Hippocampal formation (tissue), 2 donors: ENCODE measurements around the gene LEP.

Source experiments
- DNase-seq, 2 donors: peaks; one replicate each; lab custom pipeline; 2025; lab: John Stamatoyannopoulos, UW

The LEP gene

GRCh38 chr7:128240696-128241386 is at the start of gene LEP:
Gene LEP (plus strand): TSS chr7:128241278. CDS start chr7:128252019, 10,741 bp downstream.
- no peak for DNase-seq

DNA sequence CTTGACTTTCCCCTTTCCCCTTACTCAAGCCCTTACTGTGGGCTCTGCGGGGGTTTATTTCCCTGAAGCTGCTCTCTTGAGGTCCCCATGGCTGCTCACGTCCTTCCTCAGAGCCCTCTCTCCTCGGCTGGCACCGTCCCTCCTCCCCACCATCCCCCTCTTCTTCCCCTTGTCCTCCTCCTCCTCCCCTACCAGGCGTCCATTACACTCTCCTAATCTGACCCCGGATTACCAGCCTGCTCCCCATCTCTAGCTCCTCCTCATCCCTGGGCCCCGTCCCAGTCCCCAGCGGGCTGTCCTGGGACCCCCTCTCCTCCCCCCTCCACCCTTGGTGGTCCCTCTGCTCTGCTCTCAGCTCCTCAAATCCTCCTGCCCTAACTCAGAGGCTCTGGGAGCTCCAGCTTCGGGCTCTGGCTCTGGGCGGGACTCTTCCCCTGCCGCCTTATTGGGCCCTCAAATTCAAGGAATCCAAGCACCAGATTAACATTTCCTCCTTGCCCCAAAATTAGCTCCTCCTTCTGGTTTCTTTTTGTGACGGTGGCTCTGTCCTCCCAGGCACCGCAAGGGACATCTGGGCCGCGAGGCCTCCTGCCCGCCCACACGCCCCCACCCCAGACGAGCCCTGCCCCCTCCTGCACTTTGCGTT is 48.5 kb upstream of the LEP start:
- no peak for DNase-seq

- no peak for DNase-seq
Measured at GRCh38 chr7:128194533-128195282, 46.4 kb upstream of the LEP start.

- no peak for DNase-seq
Measured at GRCh38 chr7:128197589-128197988, 43.5 kb upstream of the LEP start.

DNA sequence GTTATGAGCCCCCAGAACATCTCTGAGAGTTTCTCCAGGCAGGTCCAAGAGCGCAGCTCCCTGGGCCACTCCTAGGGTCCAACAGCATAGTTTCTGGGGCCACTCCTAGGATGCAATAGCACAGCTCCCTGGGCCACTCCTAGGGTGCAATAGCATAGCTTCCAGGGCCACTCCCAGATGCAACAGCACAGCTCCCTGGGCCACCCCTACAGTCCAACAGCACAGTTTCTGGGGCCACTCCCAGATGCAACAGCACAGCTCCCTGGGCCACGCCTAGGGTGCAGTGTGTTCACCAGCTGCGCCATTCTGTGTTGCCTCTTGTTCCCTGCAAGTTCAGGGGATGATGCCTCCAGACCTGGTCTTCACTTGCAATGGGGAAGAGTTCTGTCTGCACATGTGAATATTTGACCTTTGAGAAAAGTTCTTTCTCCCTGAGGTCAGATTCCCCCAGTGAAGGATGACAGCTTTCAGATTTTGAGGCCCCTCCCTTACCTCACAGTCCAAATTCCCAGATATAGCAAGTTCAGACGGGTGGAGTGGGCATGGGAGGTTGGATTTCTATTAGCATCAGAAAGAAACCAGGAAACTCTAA is 43.0 kb upstream of the LEP start:
- no peak for DNase-seq

GRCh38 chr7:128200376-128200775 is 40.7 kb upstream of the LEP start:
- no peak for DNase-seq

GRCh38 chr7:128201067-128201689 is 39.9 kb upstream of the LEP start:
- DNase-seq, result no peak

GRCh38 chr7:128201690-128202085 is 39.4 kb upstream of the LEP start:
- DNase-seq, result no peak

DNA sequence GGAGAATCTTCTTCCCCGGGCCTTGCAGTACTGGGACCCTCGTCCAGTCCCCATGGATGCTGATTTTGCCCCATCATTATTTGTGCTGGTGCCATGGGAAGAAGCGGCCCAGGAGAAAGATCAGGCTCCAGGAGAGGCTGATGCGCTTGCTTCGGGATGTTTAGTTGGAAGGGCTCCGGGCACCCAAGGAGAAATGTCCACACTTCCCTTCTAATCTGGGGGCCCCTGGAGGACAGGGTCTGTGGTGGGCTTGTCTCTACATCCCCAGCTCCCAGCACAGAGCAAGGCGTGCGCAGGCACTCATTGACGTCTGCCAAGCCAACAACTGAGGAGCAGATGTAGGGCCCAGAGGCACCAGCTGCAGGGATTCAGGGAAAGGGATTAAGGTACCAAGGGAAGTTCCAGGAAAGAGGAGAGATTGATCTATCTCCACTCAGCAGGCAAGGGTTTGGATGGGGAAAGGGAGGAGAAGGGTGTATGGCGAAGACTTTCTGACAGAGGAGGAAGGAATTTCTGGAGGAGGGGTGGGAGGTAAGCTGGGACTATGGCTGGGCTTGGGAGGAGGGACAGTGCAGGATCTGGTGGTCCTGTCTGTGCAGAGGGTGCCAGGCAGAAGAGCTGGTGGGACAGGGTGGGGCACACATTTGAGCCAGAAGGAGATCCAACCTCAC is 38.7 kb upstream of the LEP start:
- DNase-seq, result no peak

- DNase-seq, result no peak
Measured at GRCh38 chr7:128203047-128203491, 38.0 kb upstream of the LEP start.

GRCh38 chr7:128203710-128204214 is 37.3 kb upstream of the LEP start:
- no peak for DNase-seq

DNA sequence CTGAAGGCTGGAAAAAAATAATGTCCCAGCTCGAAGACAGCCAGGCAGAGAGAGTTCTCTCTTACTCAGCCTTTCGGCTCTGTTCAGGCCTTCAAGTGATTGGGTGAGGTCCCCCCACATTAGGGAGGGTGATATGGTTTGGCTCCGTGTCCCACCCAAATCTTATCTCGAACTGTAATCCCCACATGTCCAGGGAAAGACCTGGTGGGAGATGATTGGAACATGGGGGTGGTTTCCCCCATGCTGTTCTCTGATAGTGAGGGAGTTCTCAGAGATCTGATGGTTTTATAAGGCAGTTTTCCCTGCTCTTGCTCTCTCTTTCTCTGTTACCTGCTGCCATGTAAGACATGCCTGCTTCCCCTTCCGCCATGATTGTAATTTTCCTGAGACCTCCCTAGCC is 36.6 kb upstream of the LEP start:
- DNase-seq, result no peak

GRCh38 chr7:128205068-128205467 is 36.0 kb upstream of the LEP start:
- no peak for DNase-seq

DNA sequence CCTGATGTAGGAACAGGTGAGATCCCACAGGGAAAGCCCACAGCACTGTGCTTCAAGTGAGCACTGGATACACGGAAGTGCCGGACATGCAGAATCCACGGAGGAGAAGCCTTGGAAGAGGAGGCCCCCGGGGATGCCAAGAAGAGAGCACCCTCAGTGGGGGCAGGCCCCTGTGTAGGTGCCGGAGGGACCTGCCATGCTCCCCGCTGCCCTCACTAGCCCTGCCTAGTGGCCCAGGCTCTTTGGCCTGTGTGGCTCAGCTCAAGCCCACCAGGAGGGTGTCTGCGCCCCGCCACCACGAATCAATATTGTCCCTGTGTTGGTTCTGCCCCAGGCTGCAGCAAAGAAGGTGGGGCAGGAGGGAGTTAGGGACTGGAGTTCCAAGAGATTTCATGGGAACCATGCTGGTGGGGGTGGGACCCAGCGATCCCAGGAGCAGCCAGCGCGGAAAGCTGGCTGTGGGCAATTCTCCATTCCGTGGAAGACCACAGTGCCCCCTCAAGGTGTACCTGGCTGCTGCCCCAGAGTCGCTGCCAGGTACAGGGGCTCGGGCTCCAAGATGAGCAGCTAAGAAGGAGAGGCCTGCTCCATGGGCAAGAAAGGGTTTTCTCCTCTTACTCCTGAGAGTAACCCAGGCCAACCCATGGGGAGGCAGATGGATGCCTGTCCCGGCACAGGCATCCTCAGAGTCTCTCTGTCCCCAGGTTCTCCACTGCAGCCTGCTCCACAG is 34.9 kb upstream of the LEP start:
- no peak for DNase-seq

- no peak for DNase-seq
Measured at GRCh38 chr7:128206747-128207500, 34.2 kb upstream of the LEP start.

DNA sequence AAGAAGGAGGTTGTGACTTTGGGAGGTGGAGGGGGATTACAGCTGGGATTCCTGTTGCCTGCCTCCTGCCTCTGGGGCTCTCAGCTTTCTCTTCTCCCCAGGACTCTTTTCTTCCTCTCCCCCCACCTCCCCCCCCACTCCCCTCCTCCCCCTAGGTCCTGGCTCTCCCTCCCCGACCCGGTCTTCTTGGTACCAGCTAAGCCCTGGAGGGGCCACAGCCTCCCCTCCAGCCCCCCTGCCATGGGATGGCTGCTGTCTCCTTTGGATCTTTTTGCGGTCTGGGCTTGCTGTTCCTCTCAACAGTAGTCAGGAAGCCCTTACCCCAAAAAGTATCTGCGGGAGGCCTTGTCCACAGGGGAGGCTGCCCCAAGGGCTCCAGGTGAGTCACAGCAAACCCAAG is 33.5 kb upstream of the LEP start:
- no peak for DNase-seq

- DNase-seq, result peak; percentile 31 to 62
Measured at GRCh38 chr7:128209229-128210035, 31.6 kb upstream of the LEP start.

DNA sequence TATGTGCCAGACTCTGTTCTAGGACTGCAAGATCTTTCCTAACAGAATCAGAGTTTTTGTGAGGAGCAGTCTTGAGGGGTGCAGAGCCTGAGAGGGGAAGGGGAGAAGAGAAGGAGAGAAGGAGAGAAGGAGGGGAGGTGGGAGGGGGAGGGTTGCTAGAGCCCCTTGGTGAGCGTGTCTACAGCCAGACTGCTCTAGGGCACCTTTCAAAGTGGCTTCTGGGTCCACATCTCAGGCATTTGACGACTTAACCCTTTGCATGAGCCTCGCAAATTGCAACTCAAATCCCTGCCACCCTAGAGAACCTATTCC is 31.1 kb upstream of the LEP start:
- DNase-seq, result no peak
